ENCODE data around the gene CNPPD1. TPM values are rescaled to one million over a fixed set of nuclear protein-coding genes. Genes with fewer than 3 reads are reported as not detected.

The CNPPD1 gene
- total RNA-seq, 1 experiment from 2014 or later, result 62.9 TPM

- Mint-ChIP-seq H3K4me3 (ENCODE audit: unreplicated experiment) (no peak overlapping the region), H3K4me1 (ENCODE audit: low read depth, unreplicated experiment) (no peaks in the 10 kb centered on the region), H3K27ac (ENCODE audit: unreplicated experiment) (no peak overlapping the region), H3K36me3 (ENCODE audit: insufficient read depth, unreplicated experiment) (peaks cover 10% of the 10 kb centered on the region), H3K27me3 (ENCODE audit: insufficient read depth, unreplicated experiment) (no peaks in the 10 kb centered on the region), H3K9me3 (ENCODE audit: unreplicated experiment) (no peaks in the 10 kb centered on the region)
- TF ChIP-seq, protein P1, sequence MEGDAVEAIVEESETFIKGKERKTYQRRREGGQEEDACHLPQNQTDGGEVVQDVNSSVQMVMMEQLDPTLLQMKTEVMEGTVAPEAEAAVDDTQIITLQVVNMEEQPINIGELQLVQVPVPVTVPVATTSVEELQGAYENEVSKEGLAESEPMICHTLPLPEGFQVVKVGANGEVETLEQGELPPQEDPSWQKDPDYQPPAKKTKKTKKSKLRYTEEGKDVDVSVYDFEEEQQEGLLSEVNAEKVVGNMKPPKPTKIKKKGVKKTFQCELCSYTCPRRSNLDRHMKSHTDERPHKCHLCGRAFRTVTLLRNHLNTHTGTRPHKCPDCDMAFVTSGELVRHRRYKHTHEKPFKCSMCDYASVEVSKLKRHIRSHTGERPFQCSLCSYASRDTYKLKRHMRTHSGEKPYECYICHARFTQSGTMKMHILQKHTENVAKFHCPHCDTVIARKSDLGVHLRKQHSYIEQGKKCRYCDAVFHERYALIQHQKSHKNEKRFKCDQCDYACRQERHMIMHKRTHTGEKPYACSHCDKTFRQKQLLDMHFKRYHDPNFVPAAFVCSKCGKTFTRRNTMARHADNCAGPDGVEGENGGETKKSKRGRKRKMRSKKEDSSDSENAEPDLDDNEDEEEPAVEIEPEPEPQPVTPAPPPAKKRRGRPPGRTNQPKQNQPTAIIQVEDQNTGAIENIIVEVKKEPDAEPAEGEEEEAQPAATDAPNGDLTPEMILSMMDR (IDR thresholded peaks at IDR 0.05; ENCODE audit: insufficient read depth in 1 of 2, low read depth in 1 of 2, low read length in 1 of 2, severe bottlenecking in 1 of 2, unreplicated experiment in 1 of 2), result no peak
- no peak for DNase-seq
- no peaks in the 10 kb centered on the region for H3K4me1 ChIP-seq
- H3K4me3 ChIP-seq (ENCODE audit: low read depth, low read length), result no peak overlapping the region
- BruUV-seq (replicated peaks), result no TSS peak
- POLR2A ChIA-PET, result no interaction called here
- CTCF ChIA-PET, result no interaction called here
- no peaks in the 10 kb centered on the region for H3K27me3 ChIP-seq (replicated peaks; ENCODE audit: control insufficient read depth, insufficient read depth, low read length)
- H3K36me3 ChIP-seq (ENCODE audit: control insufficient read depth, insufficient read depth, low read length), result peaks cover 1% of the 10 kb centered on the region; the same call in 1 of the 2 replicates
- intact Hi-C loops (cut with micrococcal nuclease; ENCODE audit: unreplicated experiment), result no loop called here
- H3K9me3 ChIP-seq, result no peaks in the 10 kb centered on the region
These were observed 10.2 kb upstream of the CNPPD1 start for GRCh38 chr2:219186754-219187456.

- H3K4me1 Mint-ChIP-seq (ENCODE audit: low read depth, unreplicated experiment), result peaks cover 1% of the 10 kb centered on the region
- Histone ChIP-seq H3K4me1 (peaks cover 2% of the 10 kb centered on the region), H3K9me3 (no peaks in the 10 kb centered on the region), H3K36me3 (ENCODE audit: control insufficient read depth, insufficient read depth, low read length) (peaks cover 6% of the 10 kb centered on the region), H3K27me3 (replicated peaks; ENCODE audit: control insufficient read depth, insufficient read depth, low read length) (no peaks in the 10 kb centered on the region), H3K4me3 (ENCODE audit: low read depth, low read length) (no peak overlapping the region)
- ChIA-PET CTCF (no interaction called here), POLR2A (no interaction called here)
- no TSS peak for BruUV-seq (replicated peaks)
- H3K9me3 Mint-ChIP-seq (ENCODE audit: unreplicated experiment), result no peaks in the 10 kb centered on the region
- no peak overlapping the region for H3K4me3 Mint-ChIP-seq (ENCODE audit: unreplicated experiment)
- DNase-seq, result no peak
- H3K27ac Mint-ChIP-seq (ENCODE audit: unreplicated experiment), result no peak overlapping the region
- intact Hi-C loops (cut with micrococcal nuclease; ENCODE audit: unreplicated experiment), result no loop called here
- H3K27me3 Mint-ChIP-seq (ENCODE audit: insufficient read depth, unreplicated experiment), result no peaks in the 10 kb centered on the region
- peaks cover 20% of the 10 kb centered on the region for H3K36me3 Mint-ChIP-seq (ENCODE audit: insufficient read depth, unreplicated experiment)
- TF ChIP-seq, protein P1 (IDR thresholded peaks at IDR 0.05; ENCODE audit: insufficient read depth in 1 of 2, low read depth in 1 of 2, low read length in 1 of 2, severe bottlenecking in 1 of 2, unreplicated experiment in 1 of 2), result no peak
These were observed 7.4 kb upstream of the CNPPD1 start for GRCh38 chr2:219184121-219184520.

GRCh38 chr2:219183151-219183772 lies 6.5 kb upstream of the CNPPD1 start:
- H3K27me3 Mint-ChIP-seq (ENCODE audit: insufficient read depth, unreplicated experiment), result no peaks in the 10 kb centered on the region
- H3K4me3 ChIP-seq (ENCODE audit: low read depth, low read length), result no peak overlapping the region
- no TSS peak for BruUV-seq (replicated peaks)
- no peak overlapping the region for H3K4me3 Mint-ChIP-seq (ENCODE audit: unreplicated experiment)
- intact Hi-C loops (cut with micrococcal nuclease; ENCODE audit: unreplicated experiment), result no loop called here
- ChIA-PET CTCF (interaction anchor here (0.6 kb wide), 1 partner anchor 202 kb away, joined by 5 read pairs; no protein-coding TSS in a partner anchor), POLR2A (no interaction called here)
- DNase-seq, result no peak
- H3K36me3 ChIP-seq (ENCODE audit: control insufficient read depth, insufficient read depth, low read length), result peaks cover 6% of the 10 kb centered on the region
- TF ChIP-seq, protein P1 (IDR thresholded peaks at IDR 0.05; ENCODE audit: insufficient read depth in 1 of 2, low read depth in 1 of 2, low read length in 1 of 2, severe bottlenecking in 1 of 2, unreplicated experiment in 1 of 2), result no peak
- peaks cover 7% of the 10 kb centered on the region for H3K4me1 ChIP-seq
- H3K27me3 ChIP-seq (replicated peaks; ENCODE audit: control insufficient read depth, insufficient read depth, low read length), result no peaks in the 10 kb centered on the region; the same call in 1 of the 2 replicates
- H3K27ac Mint-ChIP-seq (ENCODE audit: unreplicated experiment), result no peak overlapping the region
- peaks cover 25% of the 10 kb centered on the region for H3K36me3 Mint-ChIP-seq (ENCODE audit: insufficient read depth, unreplicated experiment)
- H3K9me3 ChIP-seq, result no peaks in the 10 kb centered on the region
- peaks cover 8% of the 10 kb centered on the region for H3K4me1 Mint-ChIP-seq (ENCODE audit: low read depth, unreplicated experiment)
- no peaks in the 10 kb centered on the region for H3K9me3 Mint-ChIP-seq (ENCODE audit: unreplicated experiment)
